GM18520 (cell line): ENCODE results near the gene SELPLG.
A peak's percentile ranks its signal among the peaks of the same experiment; 100 is the strongest.
"Not testable (repeated sequence)": the region's sequence is repeated elsewhere in the genome, so short reads cannot be mapped to it uniquely, and the experiment has no call there.

Experiments
- ATAC-seq: cut with Tn5 transposase; IDR thresholded peaks from one replicate; pipeline ENCODE4 v1.9.1; 2021; ENCODE audit not compliant: unreplicated experiment

Gene SELPLG

GRCh38 chr12:108575199-108575912 is 58.3 kb downstream of the SELPLG start:
- no peak for ATAC-seq

DNA sequence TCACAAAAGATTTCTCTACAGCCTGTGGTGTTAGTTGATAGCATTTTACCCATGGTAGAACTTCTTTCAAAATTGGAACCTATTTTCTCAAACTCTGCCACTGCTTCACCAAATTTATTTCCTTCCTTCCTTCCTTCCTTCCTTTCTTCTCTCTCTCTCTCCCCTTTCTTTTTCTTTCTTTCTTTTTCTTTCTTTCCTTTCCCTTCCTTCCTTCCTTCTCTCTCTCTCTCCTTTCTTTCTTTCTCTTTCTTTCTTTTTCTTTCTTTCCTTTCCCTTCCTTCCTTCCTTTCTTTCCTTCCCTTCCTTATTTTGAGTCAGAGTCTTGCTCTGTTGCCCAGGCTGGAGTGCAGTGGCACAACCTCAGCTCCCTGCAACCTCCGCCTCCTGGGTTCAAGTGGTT is 59.4 kb downstream of the SELPLG start:
- ATAC-seq = not testable (repeated sequence)

- ATAC-seq = no peak
Measured at GRCh38 chr12:108573317-108573716, 60.4 kb downstream of the SELPLG start.

- peak; percentile 33 for ATAC-seq
Measured at GRCh38 chr12:108572166-108572790, 61.4 kb downstream of the SELPLG start.
